ENCODE measurements around the gene CTF1.
"Not testable (repeated sequence)": the region's sequence is repeated elsewhere in the genome, so short reads cannot be mapped to it uniquely, and the experiment has no call there.

Gene CTF1

DNA sequence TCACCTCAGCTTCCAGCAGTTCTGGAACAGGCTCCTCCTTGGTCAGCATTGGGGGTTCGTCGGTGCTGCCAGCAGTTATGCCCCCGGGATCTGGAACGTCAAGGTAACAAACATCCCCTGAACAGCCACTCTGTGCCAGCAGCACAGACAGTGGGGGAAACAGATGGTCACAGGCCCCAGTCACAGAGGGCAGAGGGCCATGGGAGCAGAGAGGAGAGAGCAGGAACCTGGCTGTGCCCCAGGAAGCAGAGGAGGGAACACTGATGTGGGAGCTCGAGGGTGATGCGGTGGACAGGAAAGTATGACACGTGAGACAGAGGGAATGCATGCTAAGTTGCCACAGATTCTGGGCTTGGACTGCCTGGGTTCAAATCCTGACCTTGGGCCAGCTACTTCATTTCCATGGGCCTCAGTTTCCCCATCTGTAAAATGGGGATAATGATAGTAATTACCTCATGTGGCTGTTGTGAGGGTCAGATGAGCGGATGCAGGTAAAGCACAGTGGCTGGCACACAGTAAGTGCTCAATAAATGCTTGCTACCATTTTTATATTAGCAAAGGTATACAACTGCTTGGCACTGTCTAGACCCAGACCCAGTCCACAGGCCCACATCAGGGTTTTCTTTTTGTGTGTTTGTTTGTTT, 7.4 kb upstream of the CTF1 start:
- H3K4me3 ChIP-seq (ENCODE audit: low read depth, low read length) = no peak overlapping the region
- TF ChIP-seq, protein P1, sequence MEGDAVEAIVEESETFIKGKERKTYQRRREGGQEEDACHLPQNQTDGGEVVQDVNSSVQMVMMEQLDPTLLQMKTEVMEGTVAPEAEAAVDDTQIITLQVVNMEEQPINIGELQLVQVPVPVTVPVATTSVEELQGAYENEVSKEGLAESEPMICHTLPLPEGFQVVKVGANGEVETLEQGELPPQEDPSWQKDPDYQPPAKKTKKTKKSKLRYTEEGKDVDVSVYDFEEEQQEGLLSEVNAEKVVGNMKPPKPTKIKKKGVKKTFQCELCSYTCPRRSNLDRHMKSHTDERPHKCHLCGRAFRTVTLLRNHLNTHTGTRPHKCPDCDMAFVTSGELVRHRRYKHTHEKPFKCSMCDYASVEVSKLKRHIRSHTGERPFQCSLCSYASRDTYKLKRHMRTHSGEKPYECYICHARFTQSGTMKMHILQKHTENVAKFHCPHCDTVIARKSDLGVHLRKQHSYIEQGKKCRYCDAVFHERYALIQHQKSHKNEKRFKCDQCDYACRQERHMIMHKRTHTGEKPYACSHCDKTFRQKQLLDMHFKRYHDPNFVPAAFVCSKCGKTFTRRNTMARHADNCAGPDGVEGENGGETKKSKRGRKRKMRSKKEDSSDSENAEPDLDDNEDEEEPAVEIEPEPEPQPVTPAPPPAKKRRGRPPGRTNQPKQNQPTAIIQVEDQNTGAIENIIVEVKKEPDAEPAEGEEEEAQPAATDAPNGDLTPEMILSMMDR (IDR thresholded peaks at IDR 0.05; ENCODE audit: control insufficient read depth, extremely low read depth, insufficient read depth) = no peak
- DNase-seq (ENCODE audit: low read depth) = no peak

DNA sequence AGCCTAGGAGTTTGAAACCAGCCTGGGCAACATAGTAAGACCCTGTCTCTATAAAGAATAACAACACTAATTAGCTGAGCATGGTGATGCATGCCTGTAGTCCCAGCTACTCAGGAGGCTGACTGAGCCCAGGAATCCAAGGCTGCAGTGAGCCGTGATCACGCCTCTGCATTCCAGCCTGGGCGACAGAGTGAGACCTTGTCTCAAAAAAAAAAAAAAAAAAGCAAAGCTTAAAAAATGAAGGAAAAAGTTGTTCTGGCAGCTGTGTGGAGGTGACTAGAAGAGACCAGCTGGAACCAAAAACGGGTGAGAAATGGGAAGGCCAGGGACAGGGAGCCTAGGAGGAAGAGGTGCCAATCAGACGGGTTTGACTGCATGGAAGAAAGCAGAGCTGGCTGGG, 6.7 kb upstream of the CTF1 start:
- TF ChIP-seq, protein P1 (IDR thresholded peaks at IDR 0.05; ENCODE audit: control insufficient read depth, extremely low read depth, insufficient read depth) = no peak
- H3K4me3 ChIP-seq (ENCODE audit: low read depth, low read length) = no peak overlapping the region
- no peak for DNase-seq (ENCODE audit: low read depth)

DNA sequence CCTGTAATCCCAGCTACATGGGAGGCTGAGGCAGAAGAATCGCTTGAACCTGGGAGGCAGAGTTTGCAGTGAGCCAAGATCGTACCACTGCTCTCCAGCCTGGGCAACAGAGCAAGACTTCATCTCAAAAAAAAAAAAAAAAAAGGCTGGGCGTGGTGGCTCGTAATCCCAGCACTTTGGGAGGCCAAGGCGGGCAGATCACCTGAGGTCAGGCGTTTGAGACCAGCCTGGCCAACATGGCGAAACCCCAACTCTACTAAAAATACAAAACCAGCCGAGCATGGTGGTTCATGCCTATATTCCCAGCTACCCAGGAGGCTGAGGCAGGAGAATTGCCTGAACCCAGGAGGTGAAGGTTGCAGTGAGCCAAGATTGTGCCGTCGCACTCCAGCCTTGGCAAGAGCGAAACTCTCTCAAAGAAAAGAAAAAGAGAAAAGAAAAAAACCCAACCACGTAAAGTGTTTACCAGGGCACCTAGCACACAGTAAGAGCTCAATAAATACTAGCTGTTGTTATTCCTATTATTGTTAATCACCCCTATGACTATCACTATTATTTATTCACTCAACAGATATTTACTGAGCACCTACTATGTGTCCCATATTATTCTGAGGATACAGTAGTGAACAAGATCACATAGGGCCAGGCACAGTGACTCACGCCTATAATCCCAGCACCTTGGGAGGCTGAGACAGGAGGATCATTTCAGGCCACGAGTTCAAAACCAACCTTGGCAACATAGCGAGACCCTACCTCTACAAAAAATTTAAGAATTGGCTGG, 5.2 kb upstream of the CTF1 start:
- not testable (repeated sequence) for H3K4me3 ChIP-seq (ENCODE audit: low read depth, low read length); DNase-seq (ENCODE audit: low read depth)

DNA sequence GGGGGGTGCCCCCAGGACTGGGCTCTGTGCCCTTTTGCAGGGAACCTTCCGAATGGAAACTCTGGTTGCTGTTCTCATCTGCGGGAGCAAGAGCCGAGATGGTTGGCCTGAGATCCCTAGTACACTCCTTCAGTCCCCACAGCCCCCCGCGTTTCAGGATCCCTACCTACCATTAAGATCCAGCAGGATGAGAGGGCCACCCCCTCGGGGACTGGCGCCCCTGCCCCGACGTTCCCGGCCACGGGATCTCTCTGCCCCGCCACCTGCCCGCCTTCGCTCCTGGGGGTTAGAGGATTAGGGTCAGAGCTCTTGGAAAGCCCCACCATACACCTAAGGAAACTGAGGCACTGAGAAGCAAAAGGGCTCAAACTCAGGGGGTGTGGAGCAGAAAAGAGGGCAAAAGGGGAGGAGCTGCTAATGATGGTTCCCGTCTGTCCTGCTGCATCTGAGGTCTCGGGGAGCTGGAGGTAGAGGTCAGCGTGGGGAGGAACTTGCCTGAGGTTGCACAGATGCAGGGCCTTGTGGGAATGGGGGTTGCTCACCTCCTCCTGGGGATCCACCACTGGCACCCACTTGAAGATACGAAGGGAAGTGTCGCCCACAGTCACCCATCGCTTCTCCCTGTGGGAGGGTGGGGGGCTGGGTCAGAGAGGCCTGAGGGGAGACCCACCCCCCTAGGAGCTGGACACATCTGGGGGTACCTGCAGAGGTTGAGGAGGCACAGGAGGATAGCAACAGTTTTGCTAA, 3.6 kb upstream of the CTF1 start:
- H3K4me3 ChIP-seq (ENCODE audit: low read depth, low read length) = peak overlapping the region; percentile 88
- TF ChIP-seq, protein P1 (IDR thresholded peaks at IDR 0.05; ENCODE audit: control insufficient read depth, extremely low read depth, insufficient read depth) = no peak
- DNase-seq (ENCODE audit: low read depth) = no peak

DNA sequence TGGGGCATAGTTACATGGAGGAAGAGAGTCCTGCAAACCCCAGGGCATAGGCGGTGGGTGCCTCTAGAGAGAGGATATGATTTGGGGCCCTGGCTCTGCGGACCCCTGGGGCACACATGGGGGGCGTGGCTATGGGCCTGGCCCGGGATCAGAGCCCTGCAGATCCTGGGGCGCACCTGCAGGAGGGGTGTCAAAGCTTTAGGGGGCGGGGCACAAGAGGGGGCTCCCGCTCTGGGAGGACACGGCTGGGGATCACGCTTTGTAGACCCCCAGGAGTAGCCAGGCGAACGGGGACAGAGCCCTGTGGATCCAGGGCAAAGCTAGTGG, 3.0 kb upstream of the CTF1 start:
- peak overlapping the region; percentile 88 for H3K4me3 ChIP-seq (ENCODE audit: low read depth, low read length)
- DNase-seq (ENCODE audit: low read depth) = no peak
- TF ChIP-seq, protein P1 (IDR thresholded peaks at IDR 0.05; ENCODE audit: control insufficient read depth, extremely low read depth, insufficient read depth) = no peak

DNA sequence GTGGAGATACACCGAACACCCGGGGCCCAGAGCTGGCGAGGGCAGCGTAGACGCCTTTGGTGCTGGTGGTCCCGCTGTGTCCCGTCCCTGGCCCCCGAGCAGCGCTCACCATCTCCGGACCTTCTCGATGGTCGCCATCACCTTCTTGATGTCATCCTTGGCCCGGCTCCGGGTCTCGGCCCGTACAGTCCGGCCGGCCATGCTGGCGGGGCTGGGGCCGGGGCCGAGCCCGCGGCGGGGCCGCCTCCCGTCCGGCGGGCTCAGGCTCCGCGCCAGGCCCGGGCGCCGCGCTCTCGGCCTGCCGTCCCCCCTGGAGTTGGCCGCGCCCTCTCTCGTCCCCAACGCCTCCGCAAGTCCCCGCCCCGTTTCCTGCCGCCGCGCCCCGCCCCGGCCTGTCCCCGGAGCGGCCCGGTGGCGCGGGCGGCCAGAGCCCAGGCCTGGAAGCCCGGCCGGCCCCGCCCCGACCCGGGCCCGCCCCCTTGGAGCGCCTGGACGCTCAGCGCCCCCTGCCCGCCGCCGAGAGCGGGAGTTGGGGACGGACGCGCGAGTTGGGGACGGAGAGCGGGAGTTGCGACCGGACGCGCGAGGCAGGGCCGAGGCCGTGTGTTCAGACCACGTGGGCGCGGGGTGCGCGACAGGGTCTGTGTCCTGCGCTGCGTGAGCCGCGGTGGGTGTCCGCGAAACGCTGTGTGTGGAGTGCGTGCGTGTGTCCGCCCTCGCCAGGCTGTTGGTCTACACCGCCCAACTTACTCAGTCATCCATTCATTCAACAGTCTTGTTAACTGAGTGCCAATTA, 2.5 kb upstream of the CTF1 start, which contains the start of gene BCL7C:
Gene BCL7C (minus strand): TSS at position 334 of the 796 bp plus-strand sequence. CDS start 133 bp downstream, at position 201.
- peak within 1 kb of the TSS; percentile 88 for H3K4me3 ChIP-seq (ENCODE audit: low read depth, low read length)
- TF ChIP-seq, protein P1 (IDR thresholded peaks at IDR 0.05; ENCODE audit: control insufficient read depth, extremely low read depth, insufficient read depth) = peak; percentile 81
- DNase-seq (ENCODE audit: low read depth) = peak; percentile 55

Measured in LNCaP clone FGC (cell line).